ENCODE measurements around the gene TMEM187.

TMEM187 gene

GRCh38 chrX:153959649-153960048 lies 12.9 kb upstream of the TMEM187 start:
- TF ChIP-seq CREB1 (IDR thresholded peaks at IDR 0.05; ENCODE audit: low read depth) (no peak), FOXM1 (IDR thresholded peaks at IDR 0.05; ENCODE audit: borderline replicate concordance, low read depth) (no peak), EGR1 (IDR thresholded peaks at IDR 0.05) (no peak), RAD21 (IDR thresholded peaks at IDR 0.05; ENCODE audit: low read depth) (no peak), ZBTB7A (IDR thresholded peaks at IDR 0.05; ENCODE audit: low read depth) (no peak), USF1 (IDR thresholded peaks at IDR 0.05) (no peak), NFIC (IDR thresholded peaks at IDR 0.05) (no peak), TAF1 (IDR thresholded peaks at IDR 0.05; ENCODE audit: low read depth) (no peak), CEBPB (IDR thresholded peaks at IDR 0.05) (no peak), TCF12 (IDR thresholded peaks at IDR 0.05; ENCODE audit: low read depth) (no peak), TEAD4 (IDR thresholded peaks at IDR 0.05) (no peak)
- TF ChIP-seq, protein P1, sequence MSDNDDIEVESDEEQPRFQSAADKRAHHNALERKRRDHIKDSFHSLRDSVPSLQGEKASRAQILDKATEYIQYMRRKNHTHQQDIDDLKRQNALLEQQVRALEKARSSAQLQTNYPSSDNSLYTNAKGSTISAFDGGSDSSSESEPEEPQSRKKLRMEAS (IDR thresholded peaks at IDR 0.05) = no peak
- TF ChIP-seq, protein P2, sequence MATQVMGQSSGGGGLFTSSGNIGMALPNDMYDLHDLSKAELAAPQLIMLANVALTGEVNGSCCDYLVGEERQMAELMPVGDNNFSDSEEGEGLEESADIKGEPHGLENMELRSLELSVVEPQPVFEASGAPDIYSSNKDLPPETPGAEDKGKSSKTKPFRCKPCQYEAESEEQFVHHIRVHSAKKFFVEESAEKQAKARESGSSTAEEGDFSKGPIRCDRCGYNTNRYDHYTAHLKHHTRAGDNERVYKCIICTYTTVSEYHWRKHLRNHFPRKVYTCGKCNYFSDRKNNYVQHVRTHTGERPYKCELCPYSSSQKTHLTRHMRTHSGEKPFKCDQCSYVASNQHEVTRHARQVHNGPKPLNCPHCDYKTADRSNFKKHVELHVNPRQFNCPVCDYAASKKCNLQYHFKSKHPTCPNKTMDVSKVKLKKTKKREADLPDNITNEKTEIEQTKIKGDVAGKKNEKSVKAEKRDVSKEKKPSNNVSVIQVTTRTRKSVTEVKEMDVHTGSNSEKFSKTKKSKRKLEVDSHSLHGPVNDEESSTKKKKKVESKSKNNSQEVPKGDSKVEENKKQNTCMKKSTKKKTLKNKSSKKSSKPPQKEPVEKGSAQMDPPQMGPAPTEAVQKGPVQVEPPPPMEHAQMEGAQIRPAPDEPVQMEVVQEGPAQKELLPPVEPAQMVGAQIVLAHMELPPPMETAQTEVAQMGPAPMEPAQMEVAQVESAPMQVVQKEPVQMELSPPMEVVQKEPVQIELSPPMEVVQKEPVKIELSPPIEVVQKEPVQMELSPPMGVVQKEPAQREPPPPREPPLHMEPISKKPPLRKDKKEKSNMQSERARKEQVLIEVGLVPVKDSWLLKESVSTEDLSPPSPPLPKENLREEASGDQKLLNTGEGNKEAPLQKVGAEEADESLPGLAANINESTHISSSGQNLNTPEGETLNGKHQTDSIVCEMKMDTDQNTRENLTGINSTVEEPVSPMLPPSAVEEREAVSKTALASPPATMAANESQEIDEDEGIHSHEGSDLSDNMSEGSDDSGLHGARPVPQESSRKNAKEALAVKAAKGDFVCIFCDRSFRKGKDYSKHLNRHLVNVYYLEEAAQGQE (IDR thresholded peaks at IDR 0.05; ENCODE audit: low read depth) = no peak

GRCh38 chrX:153960077-153960476 lies 12.5 kb upstream of the TMEM187 start:
- TF ChIP-seq, protein P1 (IDR thresholded peaks at IDR 0.05) = no peak
- no peak for TF ChIP-seq ZBTB7A (IDR thresholded peaks at IDR 0.05; ENCODE audit: low read depth)

GRCh38 chrX:153960786-153961185 lies 11.8 kb upstream of the TMEM187 start:
- TF ChIP-seq TAF1 (IDR thresholded peaks at IDR 0.05; ENCODE audit: low read depth) (no peak), TEAD4 (IDR thresholded peaks at IDR 0.05) (no peak), ZBTB7A (IDR thresholded peaks at IDR 0.05; ENCODE audit: low read depth) (no peak), RAD21 (IDR thresholded peaks at IDR 0.05; ENCODE audit: low read depth) (no peak), EP300 (IDR thresholded peaks at IDR 0.05; ENCODE audit: borderline replicate concordance) (no peak), EGR1 (IDR thresholded peaks at IDR 0.05) (no peak), NFIC (IDR thresholded peaks at IDR 0.05) (no peak), TCF12 (IDR thresholded peaks at IDR 0.05; ENCODE audit: low read depth) (no peak), CREB1 (IDR thresholded peaks at IDR 0.05; ENCODE audit: low read depth) (no peak), FOXM1 (IDR thresholded peaks at IDR 0.05; ENCODE audit: borderline replicate concordance, low read depth) (no peak), CEBPB (IDR thresholded peaks at IDR 0.05) (no peak)
- TF ChIP-seq, protein P2 (IDR thresholded peaks at IDR 0.05; ENCODE audit: low read depth) = no peak
- TF ChIP-seq, protein P1 (IDR thresholded peaks at IDR 0.05) = no peak

- no peak for TF ChIP-seq USF1 (IDR thresholded peaks at IDR 0.05)
- TF ChIP-seq, protein P1 (IDR thresholded peaks at IDR 0.05) = no peak
- TF ChIP-seq EP300 (IDR thresholded peaks at IDR 0.05; ENCODE audit: borderline replicate concordance) = no peak
- no peak for TF ChIP-seq TAF1 (IDR thresholded peaks at IDR 0.05; ENCODE audit: low read depth)
- no peak for TF ChIP-seq EGR1 (IDR thresholded peaks at IDR 0.05)
- no peak for TF ChIP-seq TCF12 (IDR thresholded peaks at IDR 0.05; ENCODE audit: low read depth)
These were observed 11.3 kb upstream of the TMEM187 start for GRCh38 chrX:153961292-153961691.

- TF ChIP-seq TEAD4 (IDR thresholded peaks at IDR 0.05) (no peak), USF1 (IDR thresholded peaks at IDR 0.05) (no peak), ZBTB7A (IDR thresholded peaks at IDR 0.05; ENCODE audit: low read depth) (no peak), CEBPB (IDR thresholded peaks at IDR 0.05) (no peak), NFIC (IDR thresholded peaks at IDR 0.05) (no peak), EGR1 (IDR thresholded peaks at IDR 0.05) (no peak), RAD21 (IDR thresholded peaks at IDR 0.05; ENCODE audit: low read depth) (no peak), EP300 (IDR thresholded peaks at IDR 0.05; ENCODE audit: borderline replicate concordance) (no peak), CREB1 (IDR thresholded peaks at IDR 0.05; ENCODE audit: low read depth) (no peak), YY1 (IDR thresholded peaks at IDR 0.05; ENCODE audit: low read depth) (no peak), FOXM1 (IDR thresholded peaks at IDR 0.05; ENCODE audit: borderline replicate concordance, low read depth) (no peak), TCF12 (IDR thresholded peaks at IDR 0.05; ENCODE audit: low read depth) (no peak)
- TF ChIP-seq, protein P1 (IDR thresholded peaks at IDR 0.05) = no peak
These were observed 9.0 kb upstream of the TMEM187 start for GRCh38 chrX:153963546-153963945.
